ENCODE measurements around the gene CDK19.
A peak's percentile ranks its signal among the peaks of the same experiment; 100 is the strongest.

Gene CDK19

GRCh38 chr6:110689275-110689935, 125.9 kb downstream of the CDK19 start:
- Mint-ChIP-seq H3K4me3 (no peak overlapping the region), H3K9me3 (peaks cover 2% of the 10 kb centered on the region), H3K27ac (no peak overlapping the region), H3K36me3 (peaks cover 16% of the 10 kb centered on the region), H3K27me3 (no peaks in the 10 kb centered on the region), H3K4me1 (peaks cover 20% of the 10 kb centered on the region)
- ATAC-seq (ENCODE audit: low read depth) = peak; percentile 44
- no peak for DNase-seq (ENCODE audit: low spot score in 2 of 2)

GRCh38 chr6:110688661-110689268, 126.5 kb downstream of the CDK19 start:
- Mint-ChIP-seq H3K27me3 (no peaks in the 10 kb centered on the region), H3K36me3 (peaks cover 9% of the 10 kb centered on the region), H3K4me1 (peaks cover 20% of the 10 kb centered on the region), H3K4me3 (no peak overlapping the region), H3K9me3 (no peaks in the 10 kb centered on the region), H3K27ac (no peak overlapping the region)
- ATAC-seq (ENCODE audit: low read depth) (no peak), DNase-seq (ENCODE audit: low spot score in 2 of 2) (no peak)

- no peak for ATAC-seq (ENCODE audit: low read depth)
- no peak for DNase-seq (ENCODE audit: low spot score in 2 of 2)
- no peaks in the 10 kb centered on the region for H3K27me3 Mint-ChIP-seq
- H3K4me3 Mint-ChIP-seq = no peak overlapping the region
- peaks cover 26% of the 10 kb centered on the region for H3K4me1 Mint-ChIP-seq
- H3K9me3 Mint-ChIP-seq = no peaks in the 10 kb centered on the region
- peaks cover 3% of the 10 kb centered on the region for H3K36me3 Mint-ChIP-seq
- no peak overlapping the region for H3K27ac Mint-ChIP-seq
Observed at GRCh38 chr6:110687326-110687725, 127.9 kb downstream of the CDK19 start.

GRCh38 chr6:110683241-110683640, 132.0 kb downstream of the CDK19 start:
- H3K4me3 Mint-ChIP-seq = no peak overlapping the region
- ATAC-seq (ENCODE audit: low read depth) = no peak

GRCh38 chr6:110682460-110682853, 132.8 kb downstream of the CDK19 start:
- H3K4me1 Mint-ChIP-seq = peaks cover 15% of the 10 kb centered on the region
- peak overlapping the region; percentile 60 for H3K27ac Mint-ChIP-seq
- H3K36me3 Mint-ChIP-seq = peaks cover 2% of the 10 kb centered on the region
- H3K9me3 Mint-ChIP-seq = no peaks in the 10 kb centered on the region
- ATAC-seq (ENCODE audit: low read depth) = peak; percentile 99
- H3K27me3 Mint-ChIP-seq = no peaks in the 10 kb centered on the region
- no peak overlapping the region for H3K4me3 Mint-ChIP-seq
- peak; percentile 61 to 76 for DNase-seq (ENCODE audit: low spot score in 2 of 2)

More at GRCh38 chr6:110683241-110683640, 132.0 kb downstream of the CDK19 start:
- H3K27ac Mint-ChIP-seq = no peak overlapping the region
- no peaks in the 10 kb centered on the region for H3K9me3 Mint-ChIP-seq
- no peaks in the 10 kb centered on the region for H3K27me3 Mint-ChIP-seq
- H3K4me1 Mint-ChIP-seq = peaks cover 17% of the 10 kb centered on the region
- H3K36me3 Mint-ChIP-seq = peaks cover 1% of the 10 kb centered on the region
- no peak for DNase-seq (ENCODE audit: low spot score in 2 of 2)

GRCh38 chr6:110681543-110682459, 133.5 kb downstream of the CDK19 start:
- peak overlapping the region; percentile 60 for H3K27ac Mint-ChIP-seq
- peaks cover 2% of the 10 kb centered on the region for H3K36me3 Mint-ChIP-seq
- H3K4me1 Mint-ChIP-seq = peaks cover 13% of the 10 kb centered on the region
- ATAC-seq (ENCODE audit: low read depth) = no peak
- no peak for DNase-seq (ENCODE audit: low spot score in 2 of 2)
- no peaks in the 10 kb centered on the region for H3K9me3 Mint-ChIP-seq
- no peaks in the 10 kb centered on the region for H3K27me3 Mint-ChIP-seq
- H3K4me3 Mint-ChIP-seq = no peak overlapping the region

GRCh38 chr6:110676396-110676795, 138.9 kb downstream of the CDK19 start:
- ATAC-seq (ENCODE audit: low read depth) = no peak
- no peak overlapping the region for H3K4me3 Mint-ChIP-seq
- no peak for DNase-seq (ENCODE audit: low spot score in 2 of 2)
- no peaks in the 10 kb centered on the region for H3K27me3 Mint-ChIP-seq
- H3K9me3 Mint-ChIP-seq = no peaks in the 10 kb centered on the region
- no peak overlapping the region for H3K27ac Mint-ChIP-seq
- peaks cover 5% of the 10 kb centered on the region for H3K4me1 Mint-ChIP-seq
- H3K36me3 Mint-ChIP-seq = peaks cover 9% of the 10 kb centered on the region

- peaks cover 5% of the 10 kb centered on the region for H3K4me1 Mint-ChIP-seq
- no peaks in the 10 kb centered on the region for H3K27me3 Mint-ChIP-seq
- H3K36me3 Mint-ChIP-seq = peaks cover 10% of the 10 kb centered on the region
- ATAC-seq (ENCODE audit: low read depth) (no peak), DNase-seq (ENCODE audit: low spot score in 2 of 2) (no peak)
- no peak overlapping the region for H3K4me3 Mint-ChIP-seq
- no peaks in the 10 kb centered on the region for H3K9me3 Mint-ChIP-seq
- no peak overlapping the region for H3K27ac Mint-ChIP-seq
Observed at GRCh38 chr6:110674096-110674495, 141.2 kb downstream of the CDK19 start.

GRCh38 chr6:110672122-110672521, 143.1 kb downstream of the CDK19 start:
- H3K4me3 Mint-ChIP-seq = no peak overlapping the region
- H3K4me1 Mint-ChIP-seq = peaks cover 5% of the 10 kb centered on the region
- no peaks in the 10 kb centered on the region for H3K27me3 Mint-ChIP-seq
- H3K27ac Mint-ChIP-seq = peak overlapping the region; percentile 35
- DNase-seq (ENCODE audit: low spot score in 2 of 2) (no peak), ATAC-seq (ENCODE audit: low read depth) (no peak)
- H3K36me3 Mint-ChIP-seq = peaks cover 9% of the 10 kb centered on the region
- no peaks in the 10 kb centered on the region for H3K9me3 Mint-ChIP-seq

GRCh38 chr6:110671447-110671846, 143.8 kb downstream of the CDK19 start:
- DNase-seq (ENCODE audit: low spot score in 2 of 2) = no peak

GRCh38 chr6:110665600-110665999, 149.7 kb downstream of the CDK19 start:
- no peaks in the 10 kb centered on the region for H3K9me3 Mint-ChIP-seq
- H3K4me1 Mint-ChIP-seq = peaks cover 10% of the 10 kb centered on the region
- DNase-seq (ENCODE audit: low spot score in 2 of 2) (no peak), ATAC-seq (ENCODE audit: low read depth) (no peak)
- no peak overlapping the region for H3K27ac Mint-ChIP-seq
- H3K4me3 Mint-ChIP-seq = no peak overlapping the region
- H3K27me3 Mint-ChIP-seq = no peaks in the 10 kb centered on the region
- peaks cover 13% of the 10 kb centered on the region for H3K36me3 Mint-ChIP-seq

More at GRCh38 chr6:110671447-110671846, 143.8 kb downstream of the CDK19 start:
- Mint-ChIP-seq H3K27me3 (no peaks in the 10 kb centered on the region), H3K9me3 (no peaks in the 10 kb centered on the region), H3K27ac (no peak overlapping the region), H3K36me3 (peaks cover 9% of the 10 kb centered on the region), H3K4me3 (no peak overlapping the region), H3K4me1 (peaks cover 2% of the 10 kb centered on the region)
- ATAC-seq (ENCODE audit: low read depth) = no peak

- Mint-ChIP-seq H3K4me1 (peaks cover 10% of the 10 kb centered on the region), H3K4me3 (peak overlapping the region; percentile 16), H3K9me3 (no peaks in the 10 kb centered on the region), H3K27me3 (no peaks in the 10 kb centered on the region), H3K36me3 (peaks cover 17% of the 10 kb centered on the region), H3K27ac (peak overlapping the region; percentile 28)
- peak in 1 of 2 donors; percentile 14 for DNase-seq (ENCODE audit: low spot score in 2 of 2)
- peak; percentile 100 for ATAC-seq (ENCODE audit: low read depth)
Observed at GRCh38 chr6:110664933-110665332, 150.3 kb downstream of the CDK19 start.

GRCh38 chr6:110662490-110663211, 152.6 kb downstream of the CDK19 start:
- no peak overlapping the region for H3K27ac Mint-ChIP-seq
- peaks cover 10% of the 10 kb centered on the region for H3K4me1 Mint-ChIP-seq

More at GRCh38 chr6:110662490-110663211, 152.6 kb downstream of the CDK19 start:
- ATAC-seq (ENCODE audit: low read depth) = no peak
- peaks cover 24% of the 10 kb centered on the region for H3K36me3 Mint-ChIP-seq
- no peak for DNase-seq (ENCODE audit: low spot score in 2 of 2)
- no peaks in the 10 kb centered on the region for H3K27me3 Mint-ChIP-seq
- H3K9me3 Mint-ChIP-seq = no peaks in the 10 kb centered on the region
- H3K4me3 Mint-ChIP-seq = no peak overlapping the region

Data from memory B cell (primary cell).